Measurements from ENCODE around the gene NDST1. TPM values are rescaled to one million over a fixed set of nuclear protein-coding genes. Genes with fewer than 3 reads are reported as not detected.
"Not testable (repeated sequence)": the region's sequence is repeated elsewhere in the genome, so short reads cannot be mapped to it uniquely, and the experiment has no call there.

Gene NDST1
- polyA plus RNA-seq (ENCODE audit: insufficient read length in 10 of 10), result 10 to 100 TPM; 42.6 to 60.1 (median 49.6) TPM
- long read RNA-seq, donor 1, partial matches to known transcripts, result 7 of 8 reads
- long read RNA-seq, donor 1, other reads (novel, unspliced or antisense), result 0 of 8 reads
- long read RNA-seq, donor 2, partial matches to known transcripts, result 0 of 1 reads
- long read RNA-seq, donor 2, other reads (novel, unspliced or antisense), result 0 of 1 reads
- long read RNA-seq, donor 3, result 0 reads
- long read RNA-seq, donor 4, partial matches to known transcripts, result 6 of 7 reads
- long read RNA-seq, donor 4, other reads (novel, unspliced or antisense), result 0 of 7 reads
- long read RNA-seq, donor 5, partial matches to known transcripts, result 5 of 7 reads
- long read RNA-seq, donor 5, other reads (novel, unspliced or antisense), result 0 of 7 reads
- long read RNA-seq, donor 6, result 0 reads
- long read RNA-seq, donor 7, partial matches to known transcripts, result 8 of 9 reads
- long read RNA-seq, donor 7, other reads (novel, unspliced or antisense), result 0 of 9 reads
- long read RNA-seq, donor 8, partial matches to known transcripts, result 0 of 2 reads
- long read RNA-seq, donor 8, other reads (novel, unspliced or antisense), result 0 of 2 reads
- long read RNA-seq, donor 9, result 0 reads

GRCh38 chr5:150507474-150508276 is at the start of gene NDST1:
TSS of gene NDST1 (plus strand) at chr5:150508131. CDS start at chr5:150521255, 13,124 bp downstream.
- DNase-seq, result no peak

GRCh38 chr5:150458802-150459557 is 49.0 kb upstream of the NDST1 start:
- DNase-seq, result peak; percentile 45 to 80 (median 78)

GRCh38 chr5:150460781-150461180 is 47.1 kb upstream of the NDST1 start:
- DNase-seq, result no peak

GRCh38 chr5:150461231-150461630 is 46.7 kb upstream of the NDST1 start:
- no peak for DNase-seq

- peak in 2 of 3 donors; percentile 68 to 88 for DNase-seq
These were observed 43.3 kb upstream of the NDST1 start for GRCh38 chr5:150464554-150465012.

GRCh38 chr5:150465927-150466326 is 42.0 kb upstream of the NDST1 start:
- DNase-seq, result no peak

- DNase-seq, result no peak
These were observed 39.7 kb upstream of the NDST1 start for GRCh38 chr5:150468206-150468605.

- peak in 1 of 3 donors; percentile 94 for DNase-seq
These were observed 38.0 kb upstream of the NDST1 start for GRCh38 chr5:150469718-150470469.

GRCh38 chr5:150473673-150474358 is 34.1 kb upstream of the NDST1 start:
- peak in 1 of 3 donors; percentile 67 for DNase-seq

- not testable (repeated sequence) for DNase-seq
These were observed 31.4 kb upstream of the NDST1 start for GRCh38 chr5:150476568-150476967.

- no peak for DNase-seq
These were observed 28.5 kb upstream of the NDST1 start for GRCh38 chr5:150479416-150479815.

- DNase-seq, result no peak
These were observed 26.3 kb upstream of the NDST1 start for GRCh38 chr5:150481708-150481965.

GRCh38 chr5:150481972-150482406 is 25.9 kb upstream of the NDST1 start:
- DNase-seq, result no peak

GRCh38 chr5:150484964-150485692 is 22.8 kb upstream of the NDST1 start:
- DNase-seq, result no peak

- peak in 2 of 3 donors; percentile 75 to 84 for DNase-seq
These were observed 22.1 kb upstream of the NDST1 start for GRCh38 chr5:150485693-150486401.

GRCh38 chr5:150486402-150487198 is 21.3 kb upstream of the NDST1 start:
- DNase-seq, result peak; percentile 75 to 94 (median 83)

- peak in 1 of 3 donors; percentile 64 for DNase-seq
These were observed 20.5 kb upstream of the NDST1 start for GRCh38 chr5:150487199-150488061.
